HG03066 (cell line): ENCODE results near the gene SPEN.
"Not testable (repeated sequence)": the region's sequence is repeated elsewhere in the genome, so short reads cannot be mapped to it uniquely, and the experiment has no call there.

ENCODE experiments used
- ATAC-seq: cut with Tn5 transposase; IDR thresholded peaks from one replicate; pipeline ENCODE4 v1.9.1; 2021; ENCODE audit warnings: low read depth; ENCODE audit not compliant: unreplicated experiment

Gene SPEN

GRCh38 chr1:15892857-15893599 is 45.5 kb downstream of the SPEN start:
- ATAC-seq, result not testable (repeated sequence)

- ATAC-seq, result no peak
These were observed 47.7 kb downstream of the SPEN start for GRCh38 chr1:15895233-15895632.

GRCh38 chr1:15896841-15897610 is 49.5 kb downstream of the SPEN start:
- not testable (repeated sequence) for ATAC-seq

GRCh38 chr1:15899266-15899665 is 51.8 kb downstream of the SPEN start:
- no peak for ATAC-seq

- no peak for ATAC-seq
These were observed 53.3 kb downstream of the SPEN start for GRCh38 chr1:15900662-15901279.

GRCh38 chr1:15902882-15903281 is 55.4 kb downstream of the SPEN start:
- ATAC-seq, result no peak

GRCh38 chr1:15908597-15908996 is 61.1 kb downstream of the SPEN start:
- no peak for ATAC-seq

- no peak for ATAC-seq
These were observed 63.6 kb downstream of the SPEN start for GRCh38 chr1:15911141-15911540.

- ATAC-seq, result no peak
These were observed 64.4 kb downstream of the SPEN start for GRCh38 chr1:15911927-15912326.

- not testable (repeated sequence) for ATAC-seq
These were observed 66.1 kb downstream of the SPEN start for GRCh38 chr1:15913607-15914006.

- ATAC-seq, result no peak
These were observed 68.5 kb downstream of the SPEN start for GRCh38 chr1:15915991-15916390.

- ATAC-seq, result no peak
These were observed 68.9 kb downstream of the SPEN start for GRCh38 chr1:15916417-15916816.

- no peak for ATAC-seq
These were observed 69.4 kb downstream of the SPEN start for GRCh38 chr1:15916916-15917315.

- peak; percentile 59 for ATAC-seq
These were observed 71.6 kb downstream of the SPEN start for GRCh38 chr1:15918962-15919715.

GRCh38 chr1:15923241-15923640 is 75.7 kb downstream of the SPEN start:
- ATAC-seq, result no peak

GRCh38 chr1:15926448-15926847 is 78.9 kb downstream of the SPEN start:
- not testable (repeated sequence) for ATAC-seq

- no peak for ATAC-seq
These were observed 81.8 kb downstream of the SPEN start for GRCh38 chr1:15928971-15929965.

GRCh38 chr1:15931401-15931800 is 83.9 kb downstream of the SPEN start:
- ATAC-seq, result no peak

- no peak for ATAC-seq
These were observed 84.4 kb downstream of the SPEN start for GRCh38 chr1:15931884-15932283.

GRCh38 chr1:15932612-15933011 is 85.1 kb downstream of the SPEN start:
- ATAC-seq, result no peak
